ENCODE results near the gene KLHL3.

Gene KLHL3

GRCh38 chr5:137737349-137738131, 1.7 kb upstream of the KLHL3 start:
- Histone ChIP-seq H3K9ac (ENCODE audit: low read depth, low read length, poor library complexity) (no peak overlapping the region), H2AFZ (ENCODE audit: low read length) (no peak overlapping the region), H2AK5ac (ENCODE audit: low read depth, low read length) (no peak overlapping the region), H3K36me3 (replicated peaks in 1 of 2; ENCODE audit: control insufficient read depth in 2 of 2, insufficient read depth in 2 of 2, low read length in 2 of 2) (no peaks in the 10 kb centered on the region), H4K8ac (ENCODE audit: low read depth, low read length) (no peak overlapping the region), H3K14ac (ENCODE audit: low read length) (no peak overlapping the region), H3K4me2 (ENCODE audit: insufficient read depth, low read length, poor library complexity, severe bottlenecking) (no peak overlapping the region), H3K27me3 (ENCODE audit: control insufficient read depth in 3 of 3, insufficient read depth in 3 of 3, low read depth in 1 of 3, low read length in 3 of 3) (peaks cover 0 to 6% (median 0%) of the 10 kb centered on the region in 3 experiments), H3K4me1 (ENCODE audit: control insufficient read depth in 2 of 2, insufficient read depth in 1 of 2, low read depth in 1 of 2, low read length in 2 of 2) (peaks cover 9 to 11% of the 10 kb centered on the region in 2 donors), H2BK12ac (ENCODE audit: low read length) (no peak overlapping the region), H3K18ac (ENCODE audit: low read length) (no peak overlapping the region), H3K4me3 (ENCODE audit: low read length in 2 of 2) (no peak overlapping the region), H3K79me1 (ENCODE audit: low read depth, low read length) (no peaks in the 10 kb centered on the region), H2BK5ac (ENCODE audit: low read length) (no peak overlapping the region), H4K91ac (ENCODE audit: low read depth, low read length, poor library complexity) (no peak overlapping the region), H3K23ac (ENCODE audit: low read depth, low read length, poor library complexity) (no peak overlapping the region), H3K4ac (ENCODE audit: low read length) (no peak overlapping the region), H2BK15ac (ENCODE audit: low read length) (no peak overlapping the region), H3K27ac (replicated peaks; ENCODE audit: low read length) (no peak overlapping the region), H2BK120ac (ENCODE audit: low read depth, low read length) (no peak overlapping the region), H3K9me3 (replicated peaks in 1 of 2; ENCODE audit: control insufficient read depth in 2 of 2, insufficient read depth in 1 of 2, low read depth in 1 of 2, low read length in 2 of 2) (no peaks in the 10 kb centered on the region)
- no CpG with 5 or more reads among the region's 5 CpGs for WGBS, 2 donors (ENCODE audit: extremely low coverage in 2 of 2, insufficient read length in 2 of 2, insufficient replicate concordance in 1 of 2)
- DNase-seq (ENCODE audit: low spot score), result no peak

DNA sequence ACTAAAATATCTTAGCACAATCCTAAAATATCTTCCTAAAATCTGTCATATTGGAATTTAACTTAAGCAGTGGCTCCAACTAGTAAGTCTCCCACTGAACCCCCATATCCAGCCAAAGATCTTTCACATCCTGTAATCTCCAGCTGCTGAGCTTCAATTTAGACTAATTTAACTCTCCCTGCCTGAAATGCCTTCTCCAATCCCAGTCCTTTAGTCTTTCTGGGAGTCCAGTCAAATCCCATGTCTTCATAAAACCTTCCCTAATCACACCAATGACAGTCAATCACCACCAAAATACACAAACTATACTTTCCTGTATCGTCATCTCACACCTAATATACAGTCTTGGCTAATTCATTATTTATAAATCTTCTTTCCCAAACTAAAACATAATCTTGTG, 607 bp upstream of the KLHL3 start:
- Histone ChIP-seq H2BK120ac (ENCODE audit: low read depth, low read length) (no peak overlapping the region), H3K79me1 (ENCODE audit: low read depth, low read length) (no peaks in the 10 kb centered on the region), H2AFZ (ENCODE audit: low read length) (no peak overlapping the region), H3K9me3 (replicated peaks in 1 of 2; ENCODE audit: control insufficient read depth in 2 of 2, insufficient read depth in 1 of 2, low read depth in 1 of 2, low read length in 2 of 2) (no peaks in the 10 kb centered on the region), H3K36me3 (replicated peaks in 1 of 2; ENCODE audit: control insufficient read depth in 2 of 2, insufficient read depth in 2 of 2, low read length in 2 of 2) (no peaks in the 10 kb centered on the region), H3K23ac (ENCODE audit: low read depth, low read length, poor library complexity) (no peak overlapping the region), H4K91ac (ENCODE audit: low read depth, low read length, poor library complexity) (no peak overlapping the region), H3K4me3 (ENCODE audit: low read length in 2 of 2) (no peak overlapping the region), H3K14ac (ENCODE audit: low read length) (no peak overlapping the region), H2AK5ac (ENCODE audit: low read depth, low read length) (no peak overlapping the region), H3K4me1 (ENCODE audit: control insufficient read depth in 2 of 2, insufficient read depth in 1 of 2, low read depth in 1 of 2, low read length in 2 of 2) (peaks cover 9 to 11% of the 10 kb centered on the region in 2 donors), H3K9ac (ENCODE audit: low read depth, low read length, poor library complexity) (no peak overlapping the region), H3K4ac (ENCODE audit: low read length) (no peak overlapping the region), H3K18ac (ENCODE audit: low read length) (no peak overlapping the region), H3K4me2 (ENCODE audit: insufficient read depth, low read length, poor library complexity, severe bottlenecking) (no peak overlapping the region), H2BK5ac (ENCODE audit: low read length) (no peak overlapping the region), H4K8ac (ENCODE audit: low read depth, low read length) (no peak overlapping the region), H3K27me3 (ENCODE audit: control insufficient read depth in 3 of 3, insufficient read depth in 3 of 3, low read depth in 1 of 3, low read length in 3 of 3) (peaks cover 0 to 6% (median 0%) of the 10 kb centered on the region in 3 experiments), H2BK12ac (ENCODE audit: low read length) (no peak overlapping the region), H3K27ac (replicated peaks; ENCODE audit: low read length) (no peak overlapping the region), H2BK15ac (ENCODE audit: low read length) (no peak overlapping the region)
- 100% methylated on average over 1 of the region's 1 CpG for WGBS, 2 donors (ENCODE audit: extremely low coverage in 2 of 2, insufficient read length in 2 of 2, insufficient replicate concordance in 1 of 2)
- no peak for DNase-seq (ENCODE audit: low spot score)

GRCh38 chr5:137734962-137735554, 831 bp downstream of the KLHL3 start:
- no peak overlapping the region for H2AK5ac ChIP-seq (ENCODE audit: low read depth, low read length)
- peak; percentile 38 for DNase-seq (ENCODE audit: low spot score)
- peak overlapping the region; percentile 44 for H2BK5ac ChIP-seq (ENCODE audit: low read length)
- peak overlapping the region; percentile 76 for H3K18ac ChIP-seq (ENCODE audit: low read length)
- H3K4me1 ChIP-seq (ENCODE audit: control insufficient read depth in 2 of 2, insufficient read depth in 1 of 2, low read depth in 1 of 2, low read length in 2 of 2), result peaks cover 9 to 11% of the 10 kb centered on the region in 2 donors
- H4K8ac ChIP-seq (ENCODE audit: low read depth, low read length), result no peak overlapping the region
- H3K27ac ChIP-seq (replicated peaks; ENCODE audit: low read length), result peak overlapping the region; percentile 80
- H2BK12ac ChIP-seq (ENCODE audit: low read length), result no peak overlapping the region
- H3K4me2 ChIP-seq (ENCODE audit: insufficient read depth, low read length, poor library complexity, severe bottlenecking), result peak overlapping the region; percentile 72
- H3K36me3 ChIP-seq (replicated peaks in 1 of 2; ENCODE audit: control insufficient read depth in 2 of 2, insufficient read depth in 2 of 2, low read length in 2 of 2), result no peaks in the 10 kb centered on the region
- peak overlapping the region; percentile 57 to 80 for H3K4me3 ChIP-seq (ENCODE audit: low read length in 2 of 2)
- WGBS, 2 donors (ENCODE audit: extremely low coverage in 2 of 2, insufficient read length in 2 of 2, insufficient replicate concordance in 1 of 2), result no CpG with 5 or more reads among the region's 14 CpGs
- H3K79me1 ChIP-seq (ENCODE audit: low read depth, low read length), result no peaks in the 10 kb centered on the region
- H2BK120ac ChIP-seq (ENCODE audit: low read depth, low read length), result peak overlapping the region; percentile 49
- peaks cover 0 to 6% (median 0%) of the 10 kb centered on the region in 3 experiments for H3K27me3 ChIP-seq (ENCODE audit: control insufficient read depth in 3 of 3, insufficient read depth in 3 of 3, low read depth in 1 of 3, low read length in 3 of 3)
- peak overlapping the region; percentile 71 for H3K9ac ChIP-seq (ENCODE audit: low read depth, low read length, poor library complexity)
- H2BK15ac ChIP-seq (ENCODE audit: low read length), result no peak overlapping the region
- H2AFZ ChIP-seq (ENCODE audit: low read length), result peak overlapping the region; percentile 89
- peak overlapping the region; percentile 47 for H4K91ac ChIP-seq (ENCODE audit: low read depth, low read length, poor library complexity)
- H3K4ac ChIP-seq (ENCODE audit: low read length), result no peak overlapping the region
- no peak overlapping the region for H3K23ac ChIP-seq (ENCODE audit: low read depth, low read length, poor library complexity)
- peak overlapping the region; percentile 5 for H3K14ac ChIP-seq (ENCODE audit: low read length)
- no peaks in the 10 kb centered on the region for H3K9me3 ChIP-seq (replicated peaks in 1 of 2; ENCODE audit: control insufficient read depth in 2 of 2, insufficient read depth in 1 of 2, low read depth in 1 of 2, low read length in 2 of 2)

- H3K9ac ChIP-seq (ENCODE audit: low read depth, low read length, poor library complexity), result no peak overlapping the region
- H2BK5ac ChIP-seq (ENCODE audit: low read length), result no peak overlapping the region
- H3K27me3 ChIP-seq (ENCODE audit: control insufficient read depth in 3 of 3, insufficient read depth in 3 of 3, low read depth in 1 of 3, low read length in 3 of 3), result peaks cover 0 to 6% (median 0%) of the 10 kb centered on the region in 3 experiments
- H3K79me1 ChIP-seq (ENCODE audit: low read depth, low read length), result no peaks in the 10 kb centered on the region
- no peak for DNase-seq (ENCODE audit: low spot score)
- H2BK12ac ChIP-seq (ENCODE audit: low read length), result no peak overlapping the region
- no peak overlapping the region for H3K23ac ChIP-seq (ENCODE audit: low read depth, low read length, poor library complexity)
- no peak overlapping the region for H4K8ac ChIP-seq (ENCODE audit: low read depth, low read length)
- H2AK5ac ChIP-seq (ENCODE audit: low read depth, low read length), result no peak overlapping the region
- no peak overlapping the region for H3K18ac ChIP-seq (ENCODE audit: low read length)
- peaks cover 9 to 11% of the 10 kb centered on the region in 2 donors for H3K4me1 ChIP-seq (ENCODE audit: control insufficient read depth in 2 of 2, insufficient read depth in 1 of 2, low read depth in 1 of 2, low read length in 2 of 2)
- H3K4me2 ChIP-seq (ENCODE audit: insufficient read depth, low read length, poor library complexity, severe bottlenecking), result peak overlapping the region; percentile 72
- no CpG with 5 or more reads among the region's 2 CpGs for WGBS, 2 donors (ENCODE audit: extremely low coverage in 2 of 2, insufficient read length in 2 of 2, insufficient replicate concordance in 1 of 2)
- H4K91ac ChIP-seq (ENCODE audit: low read depth, low read length, poor library complexity), result no peak overlapping the region
- H3K27ac ChIP-seq (replicated peaks; ENCODE audit: low read length), result no peak overlapping the region
- H2AFZ ChIP-seq (ENCODE audit: low read length), result peak overlapping the region; percentile 89
- H3K9me3 ChIP-seq (replicated peaks in 1 of 2; ENCODE audit: control insufficient read depth in 2 of 2, insufficient read depth in 1 of 2, low read depth in 1 of 2, low read length in 2 of 2), result no peaks in the 10 kb centered on the region
- H3K4ac ChIP-seq (ENCODE audit: low read length), result no peak overlapping the region
- no peak overlapping the region for H3K14ac ChIP-seq (ENCODE audit: low read length)
- no peak overlapping the region for H2BK120ac ChIP-seq (ENCODE audit: low read depth, low read length)
- peak overlapping the region in 1 of 2 donors; percentile 57 for H3K4me3 ChIP-seq (ENCODE audit: low read length in 2 of 2)
- H3K36me3 ChIP-seq (replicated peaks in 1 of 2; ENCODE audit: control insufficient read depth in 2 of 2, insufficient read depth in 2 of 2, low read length in 2 of 2), result no peaks in the 10 kb centered on the region
- H2BK15ac ChIP-seq (ENCODE audit: low read length), result no peak overlapping the region
These were observed 1.6 kb downstream of the KLHL3 start for GRCh38 chr5:137734331-137734730.

All from neuronal stem cell (in vitro differentiated cells).